HG02840 (cell line): Measurements from ENCODE around the gene CCDC187.

Experiments
- ATAC-seq: cut with Tn5 transposase; IDR thresholded peaks from one replicate; pipeline ENCODE4 v1.9.1; 2021; ENCODE audit warnings: mild to moderate bottlenecking, moderate library complexity, moderate number of reproducible peaks; ENCODE audit not compliant: unreplicated experiment, low FRiP score

Gene CCDC187

DNA sequence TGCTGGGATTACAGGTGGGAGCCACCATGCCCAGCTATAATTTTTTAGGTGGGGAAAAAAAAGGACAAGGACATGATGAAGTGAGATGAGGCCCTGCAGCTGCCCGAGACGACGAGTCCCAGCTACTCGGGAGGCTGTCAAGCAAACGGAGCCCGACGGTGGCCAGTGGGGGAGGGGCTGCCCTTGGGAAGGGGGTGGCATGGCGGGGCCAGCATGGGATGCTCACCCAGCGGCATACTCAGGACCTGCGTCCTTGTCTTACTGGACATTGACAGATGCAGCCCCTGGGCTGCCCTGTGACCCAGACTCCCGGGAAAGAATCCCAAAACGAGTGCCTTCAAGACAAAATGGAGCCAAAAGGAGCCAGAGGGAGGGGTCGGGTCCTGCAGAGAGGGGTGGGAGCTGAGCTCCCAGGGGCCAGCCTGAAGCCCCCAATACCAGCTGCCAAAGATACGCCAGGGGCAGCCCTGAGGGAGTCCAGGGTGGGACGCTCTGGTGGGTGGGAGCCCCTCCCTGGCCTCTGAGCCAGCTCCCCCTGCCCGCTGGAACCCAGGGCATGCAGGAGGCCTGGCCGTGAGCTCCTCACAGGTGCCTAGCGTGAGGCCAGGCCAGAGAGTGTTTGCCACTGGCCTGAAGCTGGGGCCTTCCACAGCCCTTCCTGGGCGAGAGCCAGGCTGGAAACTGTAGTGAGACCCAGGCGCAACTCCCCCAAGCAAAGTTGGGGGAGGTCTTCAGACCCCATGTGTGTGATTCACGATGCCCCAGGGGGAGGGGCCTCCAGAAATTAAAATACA, 15.7 kb downstream of the CCDC187 start:
- no peak for ATAC-seq

GRCh38 chr9:136286987-136287379, 16.9 kb downstream of the CCDC187 start:
- no peak for ATAC-seq

GRCh38 chr9:136286359-136286986, 17.4 kb downstream of the CCDC187 start:
- no peak for ATAC-seq

GRCh38 chr9:136285501-136286358, 18.2 kb downstream of the CCDC187 start:
- no peak for ATAC-seq

- ATAC-seq = no peak
These were observed 18.9 kb downstream of the CCDC187 start for GRCh38 chr9:136284951-136285350.

GRCh38 chr9:136284311-136284710, 19.6 kb downstream of the CCDC187 start:
- ATAC-seq = no peak

DNA sequence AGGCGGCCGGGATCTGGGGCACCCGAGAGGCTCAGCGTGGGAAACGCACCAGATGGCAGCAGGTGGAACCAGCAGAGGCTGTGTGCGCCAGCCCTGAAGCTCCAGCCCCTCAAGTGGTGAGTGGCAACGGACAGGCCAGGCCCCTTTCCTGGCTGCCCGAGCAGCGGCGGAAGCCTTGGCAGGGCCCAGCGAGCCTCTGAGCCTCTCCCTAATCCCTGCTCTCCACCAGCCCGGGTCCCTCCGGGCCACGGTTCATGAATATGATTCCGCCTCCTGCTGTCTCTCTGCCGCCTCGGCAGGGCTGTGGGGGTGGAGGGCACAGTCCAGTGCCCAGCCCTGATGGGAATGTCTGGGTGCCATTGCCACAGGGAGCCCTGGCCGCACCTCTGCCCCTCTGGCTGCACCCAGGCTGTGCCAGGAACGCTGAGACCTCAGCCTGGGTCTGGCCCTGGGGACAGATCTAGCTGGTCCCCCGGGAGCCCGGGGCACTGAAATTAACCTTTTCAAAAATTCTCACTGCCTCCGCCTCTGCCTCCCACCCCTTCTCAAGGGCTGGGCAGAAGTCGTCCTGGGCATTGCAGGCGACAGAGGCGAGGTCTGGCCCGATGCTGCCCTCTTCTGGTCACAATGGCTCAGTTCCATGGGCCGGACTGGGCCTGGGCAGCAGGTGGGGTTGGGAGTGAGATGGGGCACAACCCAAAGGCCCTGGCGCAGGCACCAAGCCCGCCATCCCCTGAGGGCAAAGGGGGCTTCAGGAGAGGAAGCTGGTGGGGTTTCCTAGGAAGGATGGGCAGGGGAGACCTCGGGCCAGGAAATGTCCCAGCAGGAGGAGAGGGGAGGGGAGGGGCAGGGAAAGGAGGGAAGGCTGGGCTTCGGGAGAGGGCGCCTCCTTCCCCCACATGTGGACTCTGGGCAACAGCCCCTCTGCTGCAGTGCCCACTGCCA, 20.3 kb downstream of the CCDC187 start:
- ATAC-seq = no peak

- ATAC-seq = no peak
These were observed 21.5 kb downstream of the CCDC187 start for GRCh38 chr9:136282272-136282861.

- no peak for ATAC-seq
These were observed 22.2 kb downstream of the CCDC187 start for GRCh38 chr9:136281421-136282271.

DNA sequence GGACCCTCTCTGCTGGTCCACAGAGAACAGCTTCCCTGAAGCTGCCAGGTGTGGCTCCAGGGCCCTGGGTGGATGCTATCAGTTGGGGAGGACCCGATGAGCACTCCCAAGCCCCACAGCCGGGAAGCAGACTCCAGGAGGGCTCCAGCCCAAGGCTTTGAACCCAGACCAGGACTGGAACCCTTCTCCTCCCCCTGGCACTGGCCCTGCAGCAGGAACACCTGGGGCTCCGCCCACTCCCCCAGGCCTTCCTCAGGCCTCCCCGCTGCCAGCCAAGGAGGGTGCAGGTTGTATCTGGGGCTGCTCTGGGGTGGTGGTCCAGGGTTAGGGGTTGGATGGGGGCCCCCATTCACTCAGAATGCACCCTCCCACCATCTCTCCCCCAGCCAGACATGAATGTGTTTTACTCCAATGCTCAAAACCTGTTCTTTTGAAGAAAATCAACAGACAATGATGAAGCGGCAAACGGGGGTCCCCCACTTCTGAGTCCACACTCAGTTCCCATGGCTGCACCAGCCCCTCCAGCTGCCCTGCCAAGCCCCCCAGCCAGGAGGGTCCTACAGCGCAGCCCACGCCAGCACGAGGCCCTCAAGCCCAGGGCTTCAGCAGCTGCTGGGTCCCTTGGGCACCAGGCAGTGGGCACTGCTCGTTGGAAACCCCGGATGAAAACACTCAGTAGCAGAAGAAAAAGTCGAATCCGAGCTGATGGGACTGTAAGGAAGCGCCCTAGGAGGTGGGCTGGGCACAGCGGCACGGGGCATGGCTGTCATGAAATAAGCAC, 23.2 kb downstream of the CCDC187 start:
- ATAC-seq = no peak

DNA sequence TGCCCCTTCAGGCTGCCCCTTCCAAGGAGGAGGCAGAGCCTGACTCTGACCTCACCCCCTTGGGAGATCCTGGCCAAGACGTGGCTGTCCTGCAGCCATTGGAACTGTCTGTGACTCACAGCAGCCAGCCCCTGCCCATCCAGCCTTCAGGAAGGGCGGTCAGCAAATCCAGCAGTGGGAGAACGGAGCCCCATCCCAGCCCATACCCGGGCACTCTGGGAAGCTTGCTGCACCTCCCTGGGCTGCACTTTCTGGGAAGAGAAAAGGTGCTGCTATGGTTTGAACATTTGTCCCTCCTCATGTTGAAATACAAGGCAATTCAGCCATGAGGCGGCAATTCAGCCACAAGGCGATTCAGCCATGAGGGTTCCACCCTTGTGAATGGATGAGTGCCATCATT, 24.4 kb downstream of the CCDC187 start:
- no peak for ATAC-seq

DNA sequence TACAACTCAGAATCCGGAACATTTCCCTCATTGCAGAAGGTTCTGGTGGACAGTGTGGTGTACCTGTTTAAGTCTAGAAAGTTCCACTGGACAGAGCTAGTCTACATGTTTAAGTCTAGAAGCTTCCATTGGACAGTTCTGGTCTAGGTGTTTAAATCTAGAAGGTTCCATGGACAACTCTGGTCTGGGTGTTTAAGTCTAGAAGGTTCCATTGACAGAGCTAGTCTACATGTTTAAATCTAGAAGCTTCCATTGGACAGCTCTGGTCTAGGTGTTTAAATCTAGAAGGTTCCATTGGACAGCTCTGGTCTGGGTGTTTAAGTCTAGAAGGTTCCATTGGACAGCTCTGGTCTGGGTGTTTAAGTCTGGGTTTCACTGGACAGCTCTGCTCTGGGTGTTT, 25.0 kb downstream of the CCDC187 start:
- no peak for ATAC-seq

GRCh38 chr9:136278221-136278620, 25.7 kb downstream of the CCDC187 start:
- ATAC-seq = no peak

DNA sequence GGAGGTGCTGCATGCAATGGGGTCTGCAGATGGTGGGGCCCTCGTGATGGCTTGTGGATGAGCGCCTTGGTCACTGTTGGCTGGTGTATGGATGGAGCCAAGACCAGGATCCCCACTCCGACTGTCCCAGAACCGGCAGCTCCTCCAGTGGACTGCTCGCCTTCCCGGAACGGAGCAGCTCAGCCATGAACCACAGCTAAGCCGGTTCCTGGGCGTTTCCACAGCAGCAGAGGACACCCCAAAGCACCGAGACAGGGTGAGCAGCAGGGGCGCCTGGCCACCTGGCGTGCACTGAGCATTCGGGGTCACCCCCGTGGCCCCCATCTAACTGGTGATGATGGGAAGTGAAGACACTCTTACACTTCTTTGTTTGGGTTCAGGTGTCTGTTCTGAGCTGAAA, 26.1 kb downstream of the CCDC187 start:
- no peak for ATAC-seq

DNA sequence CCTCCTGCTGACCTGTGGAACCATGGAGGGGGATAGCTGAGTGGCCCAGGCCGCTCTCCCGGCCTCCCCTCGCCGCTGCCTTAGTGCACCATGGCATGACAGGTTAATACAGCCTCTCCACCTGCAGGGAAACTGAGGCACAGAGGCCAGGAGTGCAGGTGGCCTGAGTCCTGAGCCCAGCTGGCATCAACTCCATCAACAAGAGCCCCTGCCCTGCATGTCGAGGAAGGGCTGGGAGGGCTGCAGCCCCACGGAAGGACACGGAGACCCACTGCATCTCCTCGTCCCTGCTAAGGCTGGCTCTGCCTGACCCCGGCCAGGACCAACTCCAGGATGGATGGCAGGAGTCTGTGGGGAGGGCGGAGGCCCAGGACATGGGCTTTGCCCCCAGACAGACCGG, 27.2 kb downstream of the CCDC187 start:
- ATAC-seq = no peak

- no peak for ATAC-seq
These were observed 28.1 kb downstream of the CCDC187 start for GRCh38 chr9:136275655-136276429.
